BJ (cell line): ENCODE results near the gene PCDHGA11. TPM values are rescaled to one million over a fixed set of nuclear protein-coding genes. Genes with fewer than 3 reads are reported as not detected.
A peak's percentile ranks its signal among the peaks of the same experiment; 100 is the strongest.
"Not testable (repeated sequence)": the region's sequence is repeated elsewhere in the genome, so short reads cannot be mapped to it uniquely, and the experiment has no call there.

ENCODE experiments used
- CTCF ChIA-PET: fragments of 350-600 bp; formaldehyde crosslinking; extraction: SDS; loops from one replicate; lab custom pipeline; 2021; ENCODE audit warnings: antibody characterized with exemption, inconsistent platforms; lab: Yijun Ruan, JAX
- POLR2A ChIA-PET: fragments of 300-600 bp; sonication (Branson Sonifier 250); formaldehyde crosslinking; extraction: SDS; loops from one replicate; lab custom pipeline; 2021; ENCODE audit warnings: antibody characterized with exemption; lab: Charles Lee
- DNase-seq: peaks from one replicate; pipeline ENCODE4 v3.0.0-alpha.2; 2011; ENCODE audit warnings: low read depth
- H3K27me3 ChIP-seq: 2 replicates; pipeline ENCODE4 v1.6.0; 2011; ENCODE audit warnings: low read length; ENCODE audit not compliant: control insufficient read depth, insufficient read depth
- H3K36me3 ChIP-seq: 2 replicates; pipeline ENCODE4 v1.5.1; 2011; ENCODE audit warnings: low read length; ENCODE audit not compliant: control insufficient read depth, insufficient read depth
- H3K4me3 ChIP-seq: 2 replicates; pipeline ENCODE4 v1.5.1; 2011; ENCODE audit warnings: low read depth, mild to moderate bottlenecking, control low read depth, low read length
- polyA minus RNA-seq: library from RNA; depleted of rRNA, polyadenylated mRNA; stranded (reverse); fragments of >200 nt; gene quantifications from 2 replicates; pipeline ENCODE4 v1.2.3, GENCODE V29; 2011; rRNA and poly(A)+ RNA removed
- polyA plus RNA-seq: library from polyadenylated mRNA; depleted of rRNA; stranded (reverse); fragments of >200 nt; gene quantifications from 2 replicates; pipeline ENCODE4 v1.2.3, GENCODE V29; 2011; rRNA removed
- TF ChIP-seq, protein P1 (sequence below): IDR thresholded peaks from 2 replicates; pipeline ENCODE4 v1.5.1; 2011; ENCODE audit warnings: low read depth, mild to moderate bottlenecking, control low read depth, inconsistent platforms, low read length, moderate library complexity; ENCODE audit not compliant: insufficient read depth

Gene PCDHGA11
- 5.4 and 7.4 TPM in 2 replicates for polyA plus RNA-seq
- 11.8 and 13.5 TPM in 2 replicates for polyA minus RNA-seq

DNA sequence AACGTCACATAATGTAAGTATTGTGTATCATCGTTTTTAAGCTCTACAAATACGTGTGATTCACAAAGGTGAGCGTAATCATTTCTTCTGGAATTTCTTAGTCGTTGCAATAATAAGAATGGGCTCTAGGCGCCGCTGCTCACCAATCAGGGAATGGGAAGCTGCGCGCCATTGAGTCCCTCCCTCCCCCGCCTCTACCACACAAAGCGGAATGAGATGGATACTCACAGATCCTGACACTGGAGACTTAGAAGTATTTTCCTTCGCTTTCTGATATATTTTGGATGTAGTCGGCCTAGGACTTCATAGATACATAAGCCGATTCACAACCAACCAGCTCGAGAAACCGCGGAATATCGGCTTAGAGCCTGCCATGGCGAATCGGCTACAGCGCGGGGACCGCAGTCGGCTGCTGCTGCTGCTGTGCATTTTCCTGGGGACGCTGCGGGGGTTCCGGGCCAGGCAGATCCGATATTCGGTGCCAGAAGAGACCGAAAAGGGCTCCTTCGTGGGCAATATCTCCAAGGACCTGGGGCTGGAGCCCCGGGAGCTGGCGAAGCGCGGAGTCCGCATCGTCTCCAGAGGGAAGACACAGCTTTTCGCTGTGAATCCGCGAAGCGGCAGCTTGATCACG lies at the start of gene PCDHGA11:
Gene PCDHGA11, plus strand, starts transcription at position 197 of the 634 bp plus-strand sequence. Its CDS starts 177 bp downstream, at position 374.
- Histone ChIP-seq H3K36me3 (peaks cover 3% of the 10 kb centered on the region; the same call in 1 of the 2 replicates), H3K4me3 (peak within 1 kb of the TSS; percentile 47), H3K27me3 (no peaks in the 10 kb centered on the region)
- ChIA-PET POLR2A (no interaction called here), CTCF (interaction anchor here (0.7 to 7.6 kb wide), 32 partner anchors 8 to 212 kb away, joined by 3 to 112 read pairs (median 4); partner anchors contain the start of genes PCDHGA10, PCDHGA12, PCDHGA5 and PCDHGA8)
- TF ChIP-seq, protein P1, sequence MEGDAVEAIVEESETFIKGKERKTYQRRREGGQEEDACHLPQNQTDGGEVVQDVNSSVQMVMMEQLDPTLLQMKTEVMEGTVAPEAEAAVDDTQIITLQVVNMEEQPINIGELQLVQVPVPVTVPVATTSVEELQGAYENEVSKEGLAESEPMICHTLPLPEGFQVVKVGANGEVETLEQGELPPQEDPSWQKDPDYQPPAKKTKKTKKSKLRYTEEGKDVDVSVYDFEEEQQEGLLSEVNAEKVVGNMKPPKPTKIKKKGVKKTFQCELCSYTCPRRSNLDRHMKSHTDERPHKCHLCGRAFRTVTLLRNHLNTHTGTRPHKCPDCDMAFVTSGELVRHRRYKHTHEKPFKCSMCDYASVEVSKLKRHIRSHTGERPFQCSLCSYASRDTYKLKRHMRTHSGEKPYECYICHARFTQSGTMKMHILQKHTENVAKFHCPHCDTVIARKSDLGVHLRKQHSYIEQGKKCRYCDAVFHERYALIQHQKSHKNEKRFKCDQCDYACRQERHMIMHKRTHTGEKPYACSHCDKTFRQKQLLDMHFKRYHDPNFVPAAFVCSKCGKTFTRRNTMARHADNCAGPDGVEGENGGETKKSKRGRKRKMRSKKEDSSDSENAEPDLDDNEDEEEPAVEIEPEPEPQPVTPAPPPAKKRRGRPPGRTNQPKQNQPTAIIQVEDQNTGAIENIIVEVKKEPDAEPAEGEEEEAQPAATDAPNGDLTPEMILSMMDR, result peak; percentile 58
- DNase-seq, result no peak

- POLR2A ChIA-PET, result no interaction called here
- CTCF ChIA-PET, result interaction anchor here (0.7 to 3.5 kb wide), 9 partner anchors 8 to 195 kb away, joined by 3 to 18 read pairs (median 4); partner anchors contain the start of genes PCDHGA10, PCDHGA7, PCDHGB1 and PCDHGB4
- no peak for DNase-seq
- Histone ChIP-seq H3K36me3 (no peaks in the 10 kb centered on the region), H3K4me3 (no peak overlapping the region), H3K27me3 (no peaks in the 10 kb centered on the region; the same call in 1 of the 2 replicates)
- TF ChIP-seq, protein P1, result no peak
These were observed 49.0 kb upstream of the PCDHGA11 start for GRCh38 chr5:141371572-141372475.

GRCh38 chr5:141373673-141374317 lies 47.1 kb upstream of the PCDHGA11 start, which contains the start of gene PCDHGA6:
Gene PCDHGA6 (plus strand): TSS chr5:141373891. CDS start chr5:141374084, 193 bp downstream.
- H3K36me3 ChIP-seq, result no peaks in the 10 kb centered on the region
- ChIA-PET CTCF (interaction anchor here (0.9 to 2.2 kb wide), 13 partner anchors 10 to 192 kb away, joined by 3 to 14 read pairs (median 4); partner anchors contain the start of genes PCDHGA11, PCDHGA4, PCDHGA5 and PCDHGB6), POLR2A (no interaction called here)
- no peak for DNase-seq
- H3K4me3 ChIP-seq, result peak within 1 kb of the TSS; percentile 30
- TF ChIP-seq, protein P1, result peak; percentile 56; the same call in 1 of the 2 replicates
- no peaks in the 10 kb centered on the region; the same call in 1 of the 2 replicates for H3K27me3 ChIP-seq

DNA sequence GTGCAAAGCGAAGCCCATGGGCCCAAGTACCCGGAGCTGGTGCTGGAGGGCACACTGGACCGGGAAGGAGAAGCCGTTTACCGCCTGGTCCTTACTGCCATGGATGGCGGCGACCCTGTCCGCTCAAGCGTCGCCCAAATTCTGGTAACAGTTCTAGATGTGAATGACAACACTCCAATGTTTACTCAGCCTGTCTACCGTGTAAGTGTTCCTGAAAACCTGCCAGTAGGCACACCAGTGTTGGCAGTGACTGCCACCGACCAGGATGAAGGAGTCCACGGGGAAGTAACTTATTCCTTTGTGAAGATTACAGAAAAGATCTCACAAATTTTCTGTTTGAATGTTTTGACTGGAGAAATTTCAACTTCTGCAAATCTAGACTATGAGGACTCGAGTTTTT lies 46.2 kb upstream of the PCDHGA11 start:
- CTCF ChIA-PET, result interaction anchor here (0.9 to 2.2 kb wide), 16 partner anchors 10 to 193 kb away, joined by 3 to 14 read pairs (median 4); partner anchors contain the start of genes PCDHGA10, PCDHGA11, PCDHGA4 and PCDHGA5
- no peaks in the 10 kb centered on the region; the same call in 1 of the 2 replicates for H3K27me3 ChIP-seq
- no peaks in the 10 kb centered on the region for H3K36me3 ChIP-seq
- no peak overlapping the region for H3K4me3 ChIP-seq
- POLR2A ChIA-PET, result no interaction called here
- DNase-seq, result no peak
- TF ChIP-seq, protein P1, result no peak

GRCh38 chr5:141375444-141376155 lies 45.3 kb upstream of the PCDHGA11 start:
- H3K36me3 ChIP-seq, POLR2A ChIA-PET: not testable (repeated sequence)
- CTCF ChIA-PET, result interaction anchor here (0.9 to 1.9 kb wide), 5 partner anchors 11 to 192 kb away, joined by 3 to 7 read pairs (median 4); partner anchors contain the start of gene TAF7

More at GRCh38 chr5:141375444-141376155, 45.3 kb upstream of the PCDHGA11 start:
- H3K27me3 ChIP-seq, DNase-seq, H3K4me3 ChIP-seq: not testable (repeated sequence)
